WTC11 (cell line): ENCODE data around the gene PDE1C.

Source experiments
- ATF2 ChIP-seq: sonication (generic); formaldehyde crosslinking; IDR thresholded peaks from 2 replicates; pipeline ENCODE4 v1.8.1; 2022; ENCODE audit warnings: low read depth, missing genetic modification reagents, borderline replicate concordance
- CTCF ChIP-seq: fragments of 200-600 bp; IDR thresholded peaks from 2 replicates; pipeline ENCODE4 v1.8.0; 2022; ENCODE audit warnings: antibody characterized with exemption
- E2F4 ChIP-seq: sonication (generic); formaldehyde crosslinking; IDR thresholded peaks from 2 replicates; pipeline ENCODE4 v1.8.1; 2022; ENCODE audit warnings: low read depth, mild to moderate bottlenecking, moderate library complexity, missing genetic modification reagents, borderline replicate concordance
- ERG ChIP-seq: fragments of 250-450 bp; sonication (Bioruptor Pico); IDR thresholded peaks from 2 replicates; pipeline ENCODE4 v1.8.0; 2021; ENCODE audit warnings: mild to moderate bottlenecking
- JUN ChIP-seq: sonication (generic); formaldehyde crosslinking; IDR thresholded peaks from 2 replicates; pipeline ENCODE4 v1.8.0; 2023; ENCODE audit warnings: mild to moderate bottlenecking, missing genetic modification reagents
- MLX ChIP-seq: sonication (generic); formaldehyde crosslinking; IDR thresholded peaks from 2 replicates; pipeline ENCODE4 v1.8.1; 2023; ENCODE audit warnings: mild to moderate bottlenecking, missing genetic modification reagents, moderate library complexity
- PRRX2 ChIP-seq: fragments of 250-450 bp; sonication (Bioruptor Pico); IDR thresholded peaks from 2 replicates; pipeline ENCODE4 v1.8.0; 2021; ENCODE audit warnings: mild to moderate bottlenecking
- TCF7 ChIP-seq: sonication (generic); formaldehyde crosslinking; IDR thresholded peaks from 2 replicates; pipeline ENCODE4 v1.8.0; 2022; ENCODE audit warnings: mild to moderate bottlenecking, low read depth, missing genetic modification reagents, moderate library complexity
- USF1 ChIP-seq: sonication (generic); formaldehyde crosslinking; IDR thresholded peaks from 2 replicates; pipeline ENCODE4 v1.8.0; 2022; ENCODE audit warnings: mild to moderate bottlenecking, missing genetic modification reagents
- ZNF512 ChIP-seq: sonication (generic); formaldehyde crosslinking; IDR thresholded peaks from 2 replicates; pipeline ENCODE4 v1.8.1; 2022; ENCODE audit warnings: missing genetic modification reagents, borderline replicate concordance

- TF ChIP-seq JUN (CRISPR knock-in tag) (no peak), CTCF (no peak), ZNF512 (CRISPR knock-in tag) (no peak), ERG (no peak), ATF2 (CRISPR knock-in tag) (no peak), PRRX2 (CRISPR knock-in tag) (no peak), E2F4 (CRISPR knock-in tag) (no peak), MLX (no peak), USF1 (CRISPR knock-in tag) (no peak), TCF7 (CRISPR knock-in tag) (no peak)
Observed at GRCh38 chr7:32070051-32070405, 179 bp downstream of the PDE1C start.
